Heart left ventricle (tissue), 16 donors: ENCODE results near the gene MYO1H. TPM values are rescaled to one million over a fixed set of nuclear protein-coding genes. Genes with fewer than 3 reads are reported as not detected.
A peak's percentile ranks its signal among the peaks of the same experiment; 100 is the strongest.

Experiments used
- ATAC-seq, 4 donors: fragments of 200-7000 bp; cut with Tn5 transposase; one replicate each; pipeline ENCODE4 v1.9.1; 2020 to 2022; ENCODE audit warnings: moderate library complexity in 4 of 4, mild to moderate bottlenecking in 3 of 4, moderate number of reproducible peaks in 1 of 4
- DNase-seq, 5 donors: peaks; one replicate each; pipeline ENCODE4 v3.0.0-alpha.2; 2020
- H3K27ac ChIP-seq, 12 donors: fragments of 200-600 bp; sonication (generic) in 4 of 12; one replicate each; pipeline versions ENCODE4 v1.5.0 to v1.8.0; 2016 to 2022; ENCODE audit warnings: mild to moderate bottlenecking in 2 of 12
- H3K27me3 ChIP-seq, 9 donors: fragments of 200-600 bp; sonication (generic) in 2 of 9; one replicate each; pipeline versions ENCODE4 v1.5.1 to v1.8.0; 2016 to 2022; ENCODE audit warnings: mild to moderate bottlenecking in 3 of 9
- H3K36me3 ChIP-seq, 9 donors: fragments of 200-600 bp; sonication (generic) in 2 of 9; one replicate each; pipeline versions ENCODE4 v1.5.0 to v1.8.0; 2018 to 2022; ENCODE audit warnings: mild to moderate bottlenecking in 2 of 9
- H3K4me1 ChIP-seq, 12 donors: fragments of 200-600 bp; sonication (generic) in 4 of 12; one replicate each; pipeline versions ENCODE4 v1.5.0 to v1.8.0; 2016 to 2022; ENCODE audit warnings: mild to moderate bottlenecking in 3 of 12
- H3K4me3 ChIP-seq, 12 donors: fragments of 200-600 bp; sonication (generic) in 4 of 12; one replicate each; pipeline versions ENCODE4 v1.5.0 to v1.8.0; 2017 to 2022; ENCODE audit warnings: mild to moderate bottlenecking in 9 of 12, moderate library complexity in 4 of 12
- H3K9me3 ChIP-seq, 12 donors: fragments of 200-600 bp; sonication (generic) in 4 of 12; one replicate each; pipeline versions ENCODE4 v1.5.0 to v1.8.0; 2016 to 2022; ENCODE audit warnings: mild to moderate bottlenecking in 1 of 12
- POLR2A ChIP-seq, 2 donors: fragments of 450-650 bp; IDR thresholded peaks; one replicate each; pipeline ENCODE4 v1.6.1; 2017; ENCODE audit warnings: antibody characterized with exemption in 2 of 2, mild to moderate bottlenecking in 2 of 2, moderate library complexity in 2 of 2
- WGBS, 4 donors: extraction: QIAGEN DNeasy Blood & Tissue Kit in 2 of 4; methylation state at CpG; one replicate each; pipeline versions ENCODE4 v1.1.5 to v1.1.7; 2013 to 2018; 5-methylcytosine and 5-hydroxymethylcytosine counted together
- intact Hi-C, 10 donors: fragments of 100-400 bp; cut with DNase I; formaldehyde crosslinking; loops; one replicate each; pipeline versions ENCODE4 v1.11.1 to v1.14.2; 2022
- polyA plus RNA-seq, 2 donors: library from polyadenylated mRNA; stranded (reverse); fragments of 200-250 nt; gene quantifications; one replicate each; pipeline ENCODE4 v1.2.3, GENCODE V29; 2013
- total RNA-seq, 9 donors: library from RNA; depleted of rRNA in 2 of 9; stranded (reverse); fragments of >200 nt in 2 of 9; fragmentation: NEBNext Ultra II Directional in 3 of 9; extraction: Animal tissue kit (Norgen Biotek cat#: 25700) in 3 of 9; gene quantifications; one replicate each; pipeline versions ENCODE4 v1.1.0 to v1.2.4, GENCODE V29; 2016 to 2023
- TF ChIP-seq, protein P1 (sequence below), 12 donors: fragments of 200-600 bp; sonication (generic) in 4 of 12; IDR thresholded peaks; one replicate each; pipeline versions ENCODE4 v1.5.0 to v1.8.0; 2018 to 2022; ENCODE audit warnings: antibody characterized with exemption in 12 of 12, mild to moderate bottlenecking in 5 of 12
- donor health status: ischemic (EF 13 %, LVEDD 7.1; RV severe dilation, severe dysfunction).
- donor health status: healthy with polysubstance abuse.
- donor health status: DM: no; HTN: yes; CAD: no.
- donor health status: DM: no; HTN: no; CAD: no.
- donor health status: ischemic (EF 25% LVEDD 6.9; RV normal size, moderate dysfunction).
- donor health status: ischemic (EF 25% LVEDD 5.7; RV mildly dilated, moderate dysfunction).
- donor health status: healthy.
- donor health status: DM: yes; HTN: yes; CAD: no.
- donor health status: ischemic (EF 35%, LVEDD 5.7; RV mildly dilated, moderate dysfunction).
- donor health status: nonischemic (EF 11% LVEDD 7.7; RV severe dilation, severe dysfunction).
- donor health status: DM: yes; HTN: yes; CAD: no.
- donor health status: PGD.
- donor health status: ischemic (EF 29% LVEDD 5.4; RV normal size, mild dysfunction).
- donor health status: nonischemic (EF 23%, LVEDD 6.1; RV moderate dilation, normal function).

Gene MYO1H
- total and polyA plus RNA-seq, 11 donors: 0.04 to 1.00 (median 0.22) TPM; not detected in 3

DNA sequence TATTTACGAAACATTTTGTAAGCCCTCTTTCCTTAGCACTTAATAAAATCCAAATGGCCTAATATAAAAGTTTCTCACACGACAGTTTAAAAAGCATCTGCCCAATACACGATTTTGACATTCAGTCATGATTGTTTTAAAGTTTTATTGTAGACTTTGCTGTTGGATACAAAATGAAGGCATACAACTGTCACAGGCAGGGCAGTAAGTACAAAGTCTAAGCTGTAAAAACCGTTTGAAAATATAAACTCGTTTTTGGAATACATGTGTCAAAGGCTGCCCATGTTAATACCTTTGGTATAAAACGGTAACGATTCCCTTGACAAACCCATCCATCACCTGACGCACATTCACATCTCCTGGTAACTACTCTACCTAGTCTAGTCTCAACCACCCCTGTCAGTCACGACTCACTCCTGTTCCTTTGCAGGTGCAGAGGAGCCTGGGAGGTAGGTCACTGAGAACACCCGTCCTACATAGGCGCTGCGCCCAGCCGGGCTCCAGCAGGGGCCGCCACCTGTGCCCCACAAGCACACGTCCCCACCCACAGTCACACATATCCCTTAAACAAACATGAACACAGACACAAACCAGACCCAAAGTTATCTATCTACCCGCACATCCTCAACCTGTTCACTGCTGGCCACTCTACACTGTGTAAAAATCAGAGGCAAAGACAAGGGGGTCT is 102.3 kb downstream of the MYO1H start:
- H3K27ac ChIP-seq: peak overlapping the region in 2 of 12 donors; percentile 10 to 60
- WGBS, 4 donors: 79 to 85% (median 81%) methylated on average over 16 of the region's 16 CpGs
- intact Hi-C loops: no loop called here
- no peak for DNase-seq
- H3K27me3 ChIP-seq: no peaks in the 10 kb centered on the region
- no peaks in the 10 kb centered on the region for H3K9me3 ChIP-seq
- peaks cover 0 to 20% (median 3%) of the 10 kb centered on the region in 12 donors for H3K4me1 ChIP-seq
- ATAC-seq: no peak
- TF ChIP-seq, protein P1, sequence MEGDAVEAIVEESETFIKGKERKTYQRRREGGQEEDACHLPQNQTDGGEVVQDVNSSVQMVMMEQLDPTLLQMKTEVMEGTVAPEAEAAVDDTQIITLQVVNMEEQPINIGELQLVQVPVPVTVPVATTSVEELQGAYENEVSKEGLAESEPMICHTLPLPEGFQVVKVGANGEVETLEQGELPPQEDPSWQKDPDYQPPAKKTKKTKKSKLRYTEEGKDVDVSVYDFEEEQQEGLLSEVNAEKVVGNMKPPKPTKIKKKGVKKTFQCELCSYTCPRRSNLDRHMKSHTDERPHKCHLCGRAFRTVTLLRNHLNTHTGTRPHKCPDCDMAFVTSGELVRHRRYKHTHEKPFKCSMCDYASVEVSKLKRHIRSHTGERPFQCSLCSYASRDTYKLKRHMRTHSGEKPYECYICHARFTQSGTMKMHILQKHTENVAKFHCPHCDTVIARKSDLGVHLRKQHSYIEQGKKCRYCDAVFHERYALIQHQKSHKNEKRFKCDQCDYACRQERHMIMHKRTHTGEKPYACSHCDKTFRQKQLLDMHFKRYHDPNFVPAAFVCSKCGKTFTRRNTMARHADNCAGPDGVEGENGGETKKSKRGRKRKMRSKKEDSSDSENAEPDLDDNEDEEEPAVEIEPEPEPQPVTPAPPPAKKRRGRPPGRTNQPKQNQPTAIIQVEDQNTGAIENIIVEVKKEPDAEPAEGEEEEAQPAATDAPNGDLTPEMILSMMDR (IDR thresholded peaks at IDR 0.05): no peak
- TF ChIP-seq POLR2A (IDR thresholded peaks at IDR 0.05): no peak
- H3K36me3 ChIP-seq: peaks cover 0 to 100% (median 94%) of the 10 kb centered on the region in 9 donors
- H3K4me3 ChIP-seq: no peak overlapping the region

DNA sequence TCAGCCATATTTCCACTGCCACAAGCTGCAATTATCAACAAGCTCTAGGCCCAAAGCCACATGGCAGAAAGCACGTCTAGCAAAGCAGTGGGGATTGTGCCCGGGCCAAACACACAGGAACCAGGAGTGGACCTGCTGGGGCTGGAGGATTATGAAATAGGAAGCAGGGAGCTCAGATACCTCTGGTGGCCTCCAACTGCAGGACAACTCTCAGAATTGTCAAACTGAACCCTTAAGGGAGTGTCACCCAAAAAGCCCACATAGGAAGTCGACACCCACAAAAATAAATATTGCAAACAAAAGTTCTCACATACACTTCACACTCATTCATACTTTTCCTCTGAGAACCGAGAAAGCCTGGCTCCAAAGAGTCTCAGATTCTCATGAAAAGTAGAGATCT is 103.3 kb downstream of the MYO1H start:
- no peaks in the 10 kb centered on the region for H3K27me3 ChIP-seq
- no peaks in the 10 kb centered on the region for H3K9me3 ChIP-seq
- WGBS, 4 donors: 72 to 82% (median 74%) methylated on average over 4 of the region's 4 CpGs
- ATAC-seq: no peak
- H3K4me3 ChIP-seq: no peak overlapping the region
- H3K4me1 ChIP-seq: peaks cover 0 to 14% (median 3%) of the 10 kb centered on the region in 12 donors
- no peak for TF ChIP-seq POLR2A (IDR thresholded peaks at IDR 0.05)
- H3K36me3 ChIP-seq: peaks cover 0 to 100% (median 96%) of the 10 kb centered on the region in 9 donors
- peak overlapping the region in 2 of 12 donors; percentile 5 to 60 for H3K27ac ChIP-seq
- intact Hi-C loops: no loop called here
- no peak for DNase-seq

DNA sequence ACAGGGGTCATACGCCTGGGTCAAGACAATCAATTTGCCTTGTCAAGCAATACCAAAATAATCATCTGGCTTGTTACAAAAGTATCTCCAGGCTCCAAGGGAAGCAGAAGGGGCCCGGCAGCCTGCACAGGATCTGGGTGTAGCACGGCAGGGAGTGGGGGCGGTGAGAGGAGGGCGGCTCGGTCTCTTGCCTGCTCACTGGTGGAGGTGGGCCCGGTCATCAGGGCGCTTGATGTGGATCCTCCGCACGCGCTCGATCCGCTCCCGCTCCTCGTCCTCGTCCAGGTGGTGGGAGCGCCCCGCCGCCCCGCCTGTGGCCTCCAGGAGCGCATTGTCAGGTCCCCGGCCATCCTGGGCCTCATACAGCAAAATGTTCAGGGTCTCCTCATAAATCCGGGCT is 103.7 kb downstream of the MYO1H start:
- Histone ChIP-seq H3K4me3 (no peak overlapping the region), H3K4me1 (peaks cover 0 to 12% (median 3%) of the 10 kb centered on the region in 12 donors), H3K9me3 (no peaks in the 10 kb centered on the region), H3K27ac (peak overlapping the region in 2 of 12 donors; percentile 5 to 38), H3K27me3 (no peaks in the 10 kb centered on the region), H3K36me3 (peaks cover 0 to 100% (median 96%) of the 10 kb centered on the region in 9 donors)
- ATAC-seq (no peak), DNase-seq (no peak)
- intact Hi-C loops: no loop called here
- WGBS, 4 donors: 88 to 93% (median 92%) methylated on average over 23 of the region's 23 CpGs
- TF ChIP-seq, protein P1 (IDR thresholded peaks at IDR 0.05): no peak
- TF ChIP-seq POLR2A (IDR thresholded peaks at IDR 0.05): no peak

DNA sequence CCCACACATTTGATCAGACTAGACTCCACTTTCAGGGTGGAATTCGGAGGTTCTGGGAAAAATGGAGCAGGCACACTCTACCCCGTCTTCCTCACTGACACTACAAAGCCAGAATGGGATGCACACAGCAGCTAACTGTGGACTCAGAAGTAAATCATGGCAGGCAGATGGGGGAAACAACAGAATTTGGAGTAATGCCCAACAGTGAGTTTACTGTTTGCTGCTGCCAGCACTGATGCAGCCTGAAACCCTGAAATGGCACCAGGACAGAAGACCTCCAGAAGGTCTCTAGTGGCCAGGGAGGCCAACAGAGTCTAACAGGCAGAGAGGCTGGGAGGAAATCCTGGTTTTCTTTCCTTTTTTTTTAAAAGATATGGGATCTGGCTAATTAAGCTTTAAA is 104.8 kb downstream of the MYO1H start:
- intact Hi-C loops: no loop called here
- no peak for DNase-seq
- H3K27ac ChIP-seq: peak overlapping the region in 1 of 12 donors; percentile 54
- H3K9me3 ChIP-seq: no peaks in the 10 kb centered on the region
- WGBS, 4 donors: 92 to 97% (median 94%) methylated on average over 2 of the region's 2 CpGs
- peaks cover 0 to 10% (median 2%) of the 10 kb centered on the region in 12 donors for H3K4me1 ChIP-seq
- no peak for ATAC-seq
- no peak overlapping the region for H3K4me3 ChIP-seq
- H3K36me3 ChIP-seq: peaks cover 0 to 100% (median 97%) of the 10 kb centered on the region in 9 donors
- no peaks in the 10 kb centered on the region for H3K27me3 ChIP-seq
- TF ChIP-seq POLR2A (IDR thresholded peaks at IDR 0.05): no peak
- TF ChIP-seq, protein P1 (IDR thresholded peaks at IDR 0.05): no peak
